Stimulated activated CD8-positive, alpha-beta memory T cell treated with anti-CD3 and anti-CD28 coated beads, Interleukin-7, amount 100 ng/mL, for 48 hours (primary cell): ENCODE results near the gene PAQR7.
A peak's percentile ranks its signal among the peaks of the same experiment; 100 is the strongest.
"Not testable (repeated sequence)": the region's sequence is repeated elsewhere in the genome, so short reads cannot be mapped to it uniquely, and the experiment has no call there.

Source experiments
- DNase-seq, 2 donors: peaks; one replicate each; pipeline ENCODE4 v3.0.0-alpha.2; 2020; ENCODE audit warnings: low read depth in 1 of 2; ENCODE audit errors: extremely low read depth in 1 of 2

The PAQR7 gene

DNA sequence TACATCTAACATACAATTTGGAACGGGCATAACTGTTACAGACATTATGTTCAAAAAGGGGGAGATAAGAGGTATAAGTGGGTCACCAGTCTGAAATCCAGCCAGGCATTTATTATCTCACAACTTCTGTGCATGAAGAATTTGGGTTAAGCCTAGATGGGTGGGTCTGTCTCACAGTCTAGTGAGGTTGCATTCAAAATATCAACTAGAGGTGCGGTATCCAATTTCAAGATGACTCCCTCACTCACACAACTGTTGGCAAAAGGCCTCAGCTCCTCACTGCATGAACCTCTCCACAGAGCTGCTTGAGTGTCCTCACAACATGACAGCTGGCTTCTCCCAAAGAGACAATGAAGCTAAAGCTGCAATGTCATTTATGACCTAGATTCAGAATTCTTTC is 21.0 kb downstream of the PAQR7 start:
- DNase-seq, result no peak

DNA sequence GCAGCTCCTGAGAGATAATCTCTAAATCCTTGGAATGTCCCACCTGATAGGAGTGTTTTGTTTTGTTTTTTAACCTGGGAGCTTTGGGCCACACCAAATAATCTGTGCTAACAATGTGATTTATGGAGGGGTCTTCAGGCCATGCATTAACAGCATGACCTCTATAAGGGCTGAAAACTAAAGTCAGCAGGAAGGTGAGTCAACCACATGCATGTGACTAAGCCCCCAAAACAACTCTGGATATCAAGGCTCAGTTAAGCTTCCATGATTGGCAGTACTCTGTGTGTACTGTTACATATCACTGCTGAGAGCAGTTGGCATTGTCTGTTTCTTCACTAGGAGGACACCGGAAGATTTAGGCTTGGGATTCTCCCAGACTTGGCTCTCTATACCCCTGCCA is 27.0 kb downstream of the PAQR7 start:
- no peak for DNase-seq

DNA sequence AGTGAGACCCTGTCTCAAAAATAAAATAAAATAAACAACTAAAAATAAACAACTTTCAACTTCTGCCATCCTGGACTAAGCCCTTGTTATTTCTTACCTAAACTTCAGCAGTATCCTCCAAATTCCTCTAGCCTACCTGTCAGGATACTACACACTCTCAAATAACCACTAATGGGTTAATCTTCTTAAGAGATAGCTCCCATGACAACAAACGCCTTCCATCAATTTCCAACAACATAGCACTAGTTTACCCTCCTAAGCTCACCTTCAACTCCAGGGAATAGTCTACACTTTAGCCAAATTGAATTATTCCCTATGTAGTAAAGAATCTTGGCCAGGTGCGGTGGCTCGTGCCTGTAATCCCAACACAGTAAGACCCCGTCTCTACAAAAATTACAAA is 27.6 kb downstream of the PAQR7 start:
- no peak for DNase-seq

DNA sequence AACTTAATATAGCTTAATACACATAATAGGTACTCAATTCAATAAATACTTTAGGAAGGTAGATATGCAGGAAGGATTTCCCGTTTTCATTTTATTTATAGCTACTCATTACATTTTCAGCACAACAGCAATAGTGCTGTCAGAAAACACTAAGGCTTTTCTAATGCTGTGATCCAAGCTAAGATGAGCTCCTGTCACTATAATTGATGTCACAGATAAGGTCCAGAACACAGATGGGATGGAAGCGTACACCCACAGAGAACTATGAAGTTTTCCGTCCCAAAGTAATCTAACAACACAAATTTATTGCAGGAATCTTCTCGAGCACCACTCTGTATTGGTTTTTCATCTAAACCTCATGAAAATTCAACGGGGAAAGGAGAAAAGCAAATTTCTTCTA is 29.8 kb downstream of the PAQR7 start:
- no peak for DNase-seq

DNA sequence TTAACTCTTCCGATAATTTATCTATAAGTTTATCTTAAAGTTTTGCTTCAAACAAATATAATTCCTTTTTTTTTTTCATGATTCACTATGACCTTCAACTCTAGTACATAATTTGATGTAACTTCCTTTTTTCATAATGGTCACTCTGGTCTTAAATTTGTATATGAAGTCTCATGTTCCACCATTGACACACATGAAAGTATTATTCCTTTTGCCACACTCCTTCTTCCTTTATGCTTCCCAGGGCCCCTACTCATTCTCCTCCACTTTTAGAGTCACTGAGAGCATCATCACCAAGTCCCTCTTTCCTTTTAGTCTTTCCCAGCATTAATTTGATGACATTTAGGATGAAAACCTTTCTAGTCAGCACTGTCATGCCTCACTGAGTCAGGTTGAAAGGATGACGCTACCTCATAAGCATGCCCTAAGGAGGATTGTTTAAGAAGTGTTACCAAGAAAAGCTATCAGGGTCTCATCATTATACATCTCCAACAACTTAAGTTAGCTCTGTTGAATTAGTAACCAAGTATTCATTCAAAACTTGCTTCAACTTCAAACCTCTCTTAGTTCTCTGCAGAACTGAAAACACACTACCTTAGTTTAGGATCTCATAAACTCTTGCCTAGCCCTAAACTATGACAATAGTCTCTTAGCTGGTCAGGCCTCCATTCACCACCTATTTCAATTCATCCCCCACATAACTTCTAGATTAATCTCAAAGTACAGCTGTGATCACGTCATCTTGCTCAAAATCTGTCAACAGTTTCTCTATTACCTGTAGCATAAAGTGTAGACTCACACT is 30.8 kb downstream of the PAQR7 start:
- no peak for DNase-seq

DNA sequence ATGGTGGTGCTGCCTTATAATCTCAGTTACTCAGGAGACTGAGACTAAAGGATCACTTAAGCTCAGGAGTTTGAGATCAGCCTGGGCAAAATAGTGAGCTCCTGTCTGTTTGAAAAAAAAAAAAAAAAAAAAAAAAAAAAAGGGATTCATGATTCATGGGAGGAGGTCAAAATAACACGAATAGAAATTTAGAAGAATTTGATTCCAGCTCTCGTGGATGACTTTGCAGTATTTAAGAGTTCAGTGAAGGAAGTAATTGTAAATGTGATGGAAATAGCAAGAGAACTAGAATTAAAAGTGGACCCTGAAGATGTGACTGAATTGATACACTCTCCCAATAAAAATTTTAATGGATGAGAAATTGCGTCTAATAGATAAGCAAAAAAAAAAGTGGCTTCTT is 32.0 kb downstream of the PAQR7 start:
- no peak for DNase-seq

DNA sequence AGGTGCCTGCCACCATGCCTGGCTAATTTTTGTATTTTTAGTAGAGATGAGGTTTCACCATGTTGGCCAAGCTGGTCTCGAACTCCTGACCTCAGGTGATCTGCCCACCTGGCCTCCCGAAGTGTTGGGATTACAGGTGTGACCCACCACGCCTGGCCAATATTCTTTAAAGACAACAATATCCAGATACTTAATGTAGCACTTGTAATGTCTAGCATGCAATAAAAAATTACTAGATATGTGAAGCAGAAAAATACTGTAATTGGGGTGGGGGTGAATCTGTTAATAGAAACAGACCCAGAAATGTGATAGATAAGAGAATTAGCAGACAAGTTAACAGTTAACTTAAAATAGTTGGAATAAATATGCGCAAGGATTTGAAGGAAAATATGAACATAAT is 35.7 kb downstream of the PAQR7 start:
- not testable (repeated sequence) for DNase-seq

DNA sequence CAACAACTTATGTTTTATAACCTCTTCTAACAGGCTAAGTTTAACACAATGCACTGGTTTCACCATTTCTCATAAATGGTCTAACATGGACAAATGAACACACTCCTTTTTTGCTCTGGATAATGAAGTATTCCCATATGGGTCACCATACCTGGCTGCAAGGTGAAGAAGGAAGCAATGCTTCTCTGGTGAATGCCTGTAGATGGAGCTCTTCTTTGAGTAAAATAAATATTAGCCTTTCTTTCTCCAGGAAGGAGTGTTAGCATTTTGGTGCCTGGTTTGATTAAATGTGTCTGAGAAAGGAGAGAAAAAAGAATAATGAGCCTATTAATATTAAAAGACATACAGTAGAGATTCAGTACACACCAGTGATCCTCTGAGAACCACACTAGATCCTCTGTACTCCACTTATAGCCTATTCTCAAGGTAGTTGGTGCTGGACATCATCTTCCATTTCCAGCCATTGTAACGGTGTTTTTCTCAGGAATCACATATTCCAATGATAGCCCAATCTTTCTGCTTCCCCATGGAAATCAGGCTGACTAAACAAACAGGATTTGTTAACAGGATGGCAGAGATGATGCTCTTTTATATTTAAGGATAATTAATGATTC is 38.1 kb downstream of the PAQR7 start:
- DNase-seq, result no peak

DNA sequence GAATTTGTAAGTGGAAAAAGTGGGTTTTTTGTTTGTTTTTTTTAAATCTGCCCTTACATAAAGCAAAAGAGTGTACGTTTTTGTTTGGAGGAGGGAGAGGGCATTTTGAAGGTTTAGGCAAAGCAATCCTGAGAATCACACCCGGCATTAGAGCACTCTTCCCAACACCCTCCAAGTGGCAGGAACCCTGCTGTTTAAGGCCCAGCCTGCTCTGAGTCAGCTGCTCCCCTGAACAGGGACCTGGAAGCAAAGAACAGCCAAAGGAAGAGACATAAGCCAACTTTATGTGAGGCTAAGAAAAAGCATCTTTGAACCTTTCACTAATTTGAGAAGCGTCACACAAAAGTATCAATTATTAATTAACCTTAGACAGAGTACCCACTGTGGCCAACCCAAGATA is 38.8 kb downstream of the PAQR7 start:
- DNase-seq, result no peak

DNA sequence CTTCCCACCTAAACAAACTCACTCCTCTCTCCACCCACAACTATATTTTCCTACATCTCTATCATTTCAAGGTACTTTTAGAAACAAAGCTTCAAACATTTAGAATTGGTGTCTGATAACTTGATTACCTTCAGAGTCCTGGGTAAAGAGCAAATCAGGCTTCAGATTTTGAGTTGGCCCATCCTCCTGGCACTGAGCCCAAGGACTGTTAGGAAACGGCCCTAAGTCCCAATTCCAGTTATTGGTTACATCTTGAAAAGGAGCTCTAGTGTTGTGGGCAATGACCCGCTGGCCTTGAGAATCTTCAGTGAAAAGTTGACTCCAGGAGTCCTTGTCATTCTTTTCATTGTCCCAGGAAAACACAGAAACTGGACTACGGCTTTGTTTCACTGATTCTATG is 40.6 kb downstream of the PAQR7 start:
- no peak for DNase-seq

DNA sequence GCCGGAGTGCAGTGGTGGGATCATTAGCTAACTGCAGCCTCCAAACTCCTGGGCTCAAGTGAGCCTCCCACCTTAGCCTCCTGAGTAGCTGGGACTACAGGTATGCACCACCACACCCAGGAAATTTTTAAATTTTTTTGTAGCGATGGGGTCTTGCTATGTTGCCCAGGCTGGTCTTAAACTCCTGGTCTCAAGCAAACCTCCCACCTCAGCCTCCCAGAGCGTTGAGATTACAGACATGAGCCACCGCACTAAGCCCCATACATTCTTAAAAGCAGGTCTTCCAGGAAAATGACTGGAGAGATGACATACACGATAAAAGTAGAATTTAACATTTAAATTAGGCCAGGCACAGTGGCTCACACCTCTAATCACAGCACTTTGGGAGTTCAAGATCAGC is 42.4 kb downstream of the PAQR7 start:
- DNase-seq, result no peak

DNA sequence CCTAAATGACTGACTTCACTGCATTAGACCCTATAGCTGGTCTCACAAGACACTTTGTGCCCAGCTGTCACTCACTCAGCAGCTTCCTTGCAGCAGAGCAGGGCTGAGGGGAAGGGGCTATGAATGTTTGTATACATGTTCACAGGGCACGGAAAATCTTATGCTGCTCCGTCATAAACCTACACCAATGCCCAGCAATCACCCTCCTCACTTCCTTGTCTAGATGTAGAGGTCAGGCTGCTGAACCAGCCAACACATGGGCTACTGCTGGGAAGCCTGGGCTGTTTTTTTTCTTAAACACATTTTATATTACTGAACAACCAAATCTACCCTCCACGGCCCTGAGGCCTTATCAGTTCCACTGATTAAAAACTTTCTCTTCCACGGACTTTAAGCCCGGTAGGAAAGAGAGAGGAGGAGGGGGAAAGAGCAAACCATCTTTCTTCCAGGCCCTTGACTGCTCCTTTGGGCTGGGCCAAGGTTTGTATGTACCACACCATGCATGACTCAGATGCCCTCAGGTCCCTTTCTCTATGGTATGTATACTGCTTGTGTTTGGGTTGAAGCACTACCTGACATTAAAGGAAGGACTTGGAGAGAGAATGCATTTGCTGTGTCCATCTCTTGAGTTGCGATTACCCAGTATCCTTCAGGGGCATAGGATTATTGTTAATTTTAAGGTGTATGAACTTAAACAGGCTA is 43.0 kb downstream of the PAQR7 start:
- DNase-seq, result no peak

DNA sequence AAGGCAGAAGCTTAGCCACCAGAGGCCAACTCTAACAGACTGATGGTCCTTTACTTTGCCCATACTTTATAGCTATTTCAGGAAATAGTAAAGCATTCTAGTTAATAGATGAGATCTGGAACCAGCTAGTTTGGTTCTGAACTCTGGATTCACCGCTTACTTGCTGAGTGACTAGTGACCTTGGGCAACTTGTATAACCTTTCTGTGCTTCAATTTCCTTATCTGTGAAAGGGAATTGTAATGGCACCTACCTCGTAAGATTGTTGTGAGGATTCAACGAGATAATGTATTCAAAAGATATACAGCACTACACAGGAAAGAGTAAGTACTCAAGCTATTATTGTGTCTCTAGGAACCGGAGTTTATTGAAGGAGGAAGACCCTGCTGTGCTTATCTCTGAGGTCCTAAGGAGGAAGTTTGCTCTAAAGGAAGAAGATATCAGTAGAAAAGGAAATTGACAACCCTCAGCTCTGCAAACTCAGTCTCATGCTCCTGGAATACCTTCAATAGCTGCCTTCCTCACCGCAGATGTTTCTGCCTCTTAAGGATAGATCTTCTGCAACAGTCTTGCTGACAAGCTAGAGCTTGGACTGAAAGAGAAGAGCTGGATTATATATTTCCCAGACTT is 43.8 kb downstream of the PAQR7 start:
- DNase-seq, result no peak

DNA sequence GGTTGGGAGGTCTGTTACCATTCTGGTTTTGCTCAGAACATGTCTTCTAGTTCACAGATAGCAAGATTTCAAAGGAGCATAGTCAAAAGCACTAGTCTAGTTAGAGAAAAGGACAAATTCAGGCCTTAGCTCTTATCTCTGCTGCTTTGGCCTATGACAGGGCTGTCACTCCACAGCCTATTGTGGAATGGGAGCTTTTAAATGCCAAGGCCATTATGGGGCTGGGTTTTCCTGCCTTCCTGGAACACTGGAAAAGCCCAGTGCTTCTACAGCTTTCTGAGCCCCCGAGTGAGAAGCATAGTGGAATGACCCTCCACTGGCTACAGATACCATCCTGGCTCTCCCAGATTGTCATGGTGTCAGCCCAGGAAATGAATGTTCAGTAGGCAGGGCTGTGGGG is 46.5 kb downstream of the PAQR7 start:
- DNase-seq, result no peak

DNA sequence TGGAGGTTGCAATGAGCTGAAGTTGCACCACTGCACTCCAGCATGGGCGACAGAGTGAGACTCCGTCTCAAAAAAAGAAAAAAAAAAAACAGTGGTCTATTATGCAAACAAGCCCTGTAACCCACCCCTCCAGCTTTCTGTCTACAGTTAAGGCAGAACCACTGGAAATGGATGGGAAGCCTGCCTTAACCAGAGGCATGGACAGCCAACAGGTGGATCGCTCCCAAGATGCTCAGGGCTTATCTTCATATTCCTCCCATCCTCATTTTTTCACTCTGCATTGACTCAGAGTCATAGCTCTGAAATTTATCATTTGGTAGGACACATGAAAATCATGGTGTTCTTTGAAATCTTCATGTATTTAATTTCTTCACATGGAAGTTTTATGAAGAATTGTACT is 47.0 kb downstream of the PAQR7 start:
- DNase-seq, result no peak

DNA sequence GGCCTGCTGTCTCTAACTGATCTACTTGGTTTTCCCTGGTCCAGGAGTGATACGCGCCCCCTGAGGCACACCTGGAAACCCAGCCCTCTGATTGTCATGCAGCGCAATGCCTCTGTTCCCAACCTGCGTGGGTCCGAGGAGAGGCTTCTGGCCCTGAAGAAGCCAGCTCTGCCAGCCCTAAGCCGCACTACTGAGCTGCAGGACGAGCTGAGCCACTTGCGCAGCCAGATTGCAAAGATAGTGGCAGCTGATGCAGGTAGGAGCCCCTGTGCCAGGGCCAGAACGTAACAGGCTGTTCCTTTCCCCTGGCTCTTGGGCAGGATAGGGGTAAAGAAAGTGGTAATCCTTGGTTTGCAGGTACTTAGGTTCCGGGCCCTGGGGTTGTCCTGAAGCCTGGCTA is 48.9 kb downstream of the PAQR7 start:
- no peak for DNase-seq

DNA sequence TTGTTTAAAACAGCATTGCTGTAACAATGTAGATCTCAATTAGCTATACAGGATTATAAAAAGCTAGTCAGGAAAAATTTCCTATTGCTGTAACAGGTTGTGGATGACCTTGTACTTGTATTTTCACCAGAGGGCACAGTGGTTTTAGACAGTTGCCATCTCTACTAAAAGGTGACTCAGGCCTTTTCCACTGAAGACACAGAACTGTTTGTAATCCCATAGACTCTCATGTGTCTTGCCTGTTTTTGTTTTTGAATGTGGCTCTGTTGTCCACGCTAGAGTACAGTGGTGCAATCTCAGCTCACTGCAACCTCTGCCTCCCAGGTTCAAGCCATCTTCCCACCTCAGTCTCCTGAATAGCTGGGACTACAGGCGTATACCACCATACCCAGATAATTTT is 49.9 kb downstream of the PAQR7 start:
- DNase-seq, result no peak

DNA sequence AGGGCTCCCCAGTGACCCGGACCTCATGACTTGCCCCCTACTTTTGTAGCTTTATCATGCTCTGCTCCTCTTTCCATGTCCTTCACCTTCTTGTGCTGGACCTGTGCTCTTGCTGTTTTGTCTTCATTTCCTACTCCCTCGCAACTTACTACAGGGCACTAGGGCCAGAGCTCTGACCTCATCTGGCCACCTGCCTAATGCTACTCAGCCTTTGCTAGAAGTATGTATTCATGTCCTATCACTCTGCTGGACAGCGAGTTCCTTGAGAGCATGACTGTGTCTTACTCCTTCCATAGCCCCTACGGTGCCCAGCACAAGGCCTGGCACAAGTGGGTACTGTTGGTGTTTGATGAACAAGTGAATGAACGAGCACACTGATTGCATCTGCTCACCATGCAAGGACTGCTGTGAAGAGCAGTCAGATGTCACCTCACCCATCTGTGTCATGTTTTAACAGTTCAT is 53.8 kb downstream of the PAQR7 start:
- no peak for DNase-seq

DNA sequence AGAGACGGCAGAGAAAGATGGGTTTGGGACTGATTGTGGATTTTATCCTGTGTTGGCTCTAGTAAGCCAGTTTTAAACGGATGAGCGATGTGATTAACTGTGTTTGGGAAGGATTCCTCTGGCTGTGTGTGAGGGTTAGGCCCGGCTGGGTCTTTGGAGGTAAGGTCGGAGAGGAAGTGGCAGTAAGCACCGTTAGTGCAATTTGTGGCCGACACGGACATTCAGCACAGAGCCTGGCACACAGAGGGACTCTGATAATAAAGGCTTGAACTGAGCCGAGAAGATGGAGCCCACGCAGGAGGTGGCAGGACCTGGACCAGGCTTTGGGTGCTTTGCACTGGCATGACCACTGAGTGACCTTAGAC is 54.4 kb downstream of the PAQR7 start:
- DNase-seq, result no peak

DNA sequence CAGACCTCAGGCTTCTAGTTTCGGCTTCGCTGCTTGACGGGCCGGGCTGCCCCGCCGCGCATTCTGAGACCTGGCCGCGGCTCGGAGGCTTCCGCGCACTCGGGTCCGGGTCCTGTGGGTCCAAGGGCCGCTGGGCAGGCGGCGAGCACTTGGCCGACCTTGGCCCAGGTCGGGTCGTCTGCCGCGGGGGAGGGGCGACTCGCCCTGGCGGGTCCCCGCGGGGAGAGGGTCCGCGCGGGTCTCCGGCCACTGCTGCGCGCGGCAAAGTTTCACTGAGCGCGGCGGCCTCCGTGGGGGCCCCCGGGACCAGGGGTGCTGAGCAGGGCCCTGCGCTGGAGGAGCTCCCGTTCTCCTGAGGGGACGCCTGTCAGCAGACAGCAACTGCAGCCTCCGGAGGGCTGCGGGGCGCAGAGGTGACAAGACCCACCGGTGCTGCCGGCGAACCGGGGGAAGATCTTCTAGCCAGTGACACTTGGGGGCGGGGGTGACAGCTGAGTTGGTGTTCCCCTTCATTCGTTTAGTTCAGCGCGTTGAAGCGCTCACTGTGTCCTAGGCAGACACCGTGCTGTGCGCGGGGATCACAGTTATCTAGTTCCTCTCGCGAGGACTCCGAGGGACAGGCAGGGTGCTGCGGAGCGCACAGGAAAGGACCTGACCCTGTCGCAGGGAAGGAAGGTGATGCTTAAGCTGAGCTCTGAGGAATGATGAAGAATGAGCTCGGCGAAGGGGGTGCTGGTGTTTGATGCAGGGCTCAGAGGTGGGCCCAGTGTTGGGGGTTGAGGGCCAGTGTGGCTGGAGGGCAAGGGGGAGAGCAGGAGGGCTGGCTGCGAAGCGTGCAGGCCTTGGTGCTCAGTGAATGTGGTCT is 55.0 kb downstream of the PAQR7 start:
- DNase-seq, result peak; percentile 39 to 64
